Spleen (tissue), 11 donors: ENCODE measurements around the gene SLIT3. TPM values are rescaled to one million over a fixed set of nuclear protein-coding genes. Genes with fewer than 3 reads are reported as not detected.

Source experiments
- DNase-seq: peaks from one replicate; pipeline ENCODE4 v3.0.0-alpha.2; 2020
- H3K27ac ChIP-seq, 8 donors: fragments of 200-600 bp; sonication (generic) in 7 of 8; 1 replicate in 4 of 8; 2 replicates in 4 of 8; pipeline versions ENCODE4 v1.5.0 to v1.8.0; 2016 to 2021; ENCODE audit warnings: inconsistent platforms in 4 of 8, mild to moderate bottlenecking in 4 of 8, moderate library complexity in 1 of 8
- H3K27me3 ChIP-seq, 7 donors: fragments of 200-600 bp; sonication (generic) in 6 of 7; replicated peaks in 1 of 7; 1 replicate in 4 of 7; 2 replicates in 3 of 7; pipeline versions ENCODE4 v1.5.0 to v1.8.0; 2016 to 2021; ENCODE audit warnings: inconsistent platforms in 3 of 7, mild to moderate bottlenecking in 1 of 7
- H3K36me3 ChIP-seq, 6 donors: fragments of 200-600 bp; sonication (generic) in 5 of 6; 1 replicate in 4 of 6; 2 replicates in 2 of 6; pipeline versions ENCODE4 v1.5.0 to v1.8.0; 2016 to 2021; ENCODE audit warnings: inconsistent platforms in 2 of 6
- H3K4me1 ChIP-seq, 6 donors: fragments of 200-600 bp; sonication (generic) in 5 of 6; 1 replicate in 3 of 6; 2 replicates in 3 of 6; pipeline versions ENCODE4 v1.5.0 to v1.8.0; 2016 to 2021; ENCODE audit warnings: inconsistent platforms in 3 of 6
- H3K4me3 ChIP-seq, 8 donors: fragments of 200-600 bp; sonication (generic) in 7 of 8; 1 replicate in 4 of 8; 2 replicates in 4 of 8; pipeline versions ENCODE4 v1.5.0 to v1.8.0; 2016 to 2021; ENCODE audit warnings: inconsistent platforms in 4 of 8, mild to moderate bottlenecking in 4 of 8, moderate library complexity in 2 of 8
- H3K9me3 ChIP-seq, 8 donors: fragments of 200-600 bp; sonication (generic) in 7 of 8; 1 replicate in 4 of 8; 2 replicates in 4 of 8; pipeline versions ENCODE4 v1.5.0 to v1.8.0; 2016 to 2021; ENCODE audit warnings: inconsistent platforms in 4 of 8
- POLR2A ChIP-seq, 3 donors: fragments of 450-650 bp; IDR thresholded peaks; one replicate each; pipeline ENCODE4 v1.5.1; 2017; ENCODE audit warnings: antibody characterized with exemption in 3 of 3, mild to moderate bottlenecking in 1 of 3
- POLR2AphosphoS5 ChIP-seq, 3 donors: sonication (generic); formaldehyde crosslinking; IDR thresholded peaks; one replicate each; pipeline ENCODE4 v1.5.1; 2017; ENCODE audit warnings: antibody characterized with exemption in 3 of 3
- WGBS, 5 donors: extraction: QIAGEN DNeasy Blood & Tissue Kit in 3 of 5; methylation state at CpG; one replicate each; pipeline versions ENCODE4 v1.1.5 to v1.1.7; 2013 to 2018; 5-methylcytosine and 5-hydroxymethylcytosine counted together
- intact Hi-C: fragments of 100-400 bp; cut with DNase I; formaldehyde crosslinking; loops from one replicate; pipeline ENCODE4 v1.15.0; 2023; ENCODE audit warnings: low total_unique reads
- polyA plus RNA-seq, 3 donors: library from polyadenylated mRNA; stranded (reverse); fragments of 200-250 nt; gene quantifications; one replicate each; pipeline ENCODE4 v1.2.1, GENCODE V29; 2013
- total RNA-seq, 7 donors: library from RNA; depleted of rRNA in 3 of 7; stranded (reverse); fragments of >200 nt in 3 of 7; fragmentation: NEBNext Ultra II Directional in 4 of 7; extraction: Animal tissue kit (Norgen Biotek cat#: 25700) in 4 of 7; gene quantifications; one replicate each; pipeline versions ENCODE4 v1.1.0 to v1.2.1, GENCODE V29; 2016 to 2021
- TF ChIP-seq, protein P1 (sequence below), 11 experiments: fragments of 200-600 bp in 7 of 11; fragments of 450-650 bp in 4 of 11; sonication (generic) in 4 of 11; IDR thresholded peaks in 8 of 11; conservative IDR thresholded peaks in 3 of 11; 1 replicate in 7 of 11; 2 replicates in 4 of 11; pipeline versions ENCODE4 v1.4.0 to v1.8.0; 2016 to 2021; ENCODE audit warnings: antibody characterized with exemption in 11 of 11, inconsistent platforms in 4 of 11, mild to moderate bottlenecking in 1 of 11
- donor health status: healthy with polysubstance abuse.
- donor health status: DM: no; HTN: no; CAD: no; lungs with moderate emphysema.
- donor health status: DM: no; HTN: no; CAD: no.
- donor health status: Bipolar disorder and iron deficiency.
- donor health status: healthy.
- donor health status: DM: no; HTN: no; CAD: no.
- donor health status: DM: yes; HTN: yes; CAD: no.

Gene SLIT3
- total and polyA plus RNA-seq, 10 donors = 0.33 to 54.0 (median 13.2) TPM

- H3K27me3 ChIP-seq = no peaks in the 10 kb centered on the region
- no peak overlapping the region for H3K27ac ChIP-seq
- TF ChIP-seq POLR2AphosphoS5 (IDR thresholded peaks at IDR 0.05) (no peak), POLR2A (IDR thresholded peaks at IDR 0.05) (no peak)
- TF ChIP-seq, protein P1, sequence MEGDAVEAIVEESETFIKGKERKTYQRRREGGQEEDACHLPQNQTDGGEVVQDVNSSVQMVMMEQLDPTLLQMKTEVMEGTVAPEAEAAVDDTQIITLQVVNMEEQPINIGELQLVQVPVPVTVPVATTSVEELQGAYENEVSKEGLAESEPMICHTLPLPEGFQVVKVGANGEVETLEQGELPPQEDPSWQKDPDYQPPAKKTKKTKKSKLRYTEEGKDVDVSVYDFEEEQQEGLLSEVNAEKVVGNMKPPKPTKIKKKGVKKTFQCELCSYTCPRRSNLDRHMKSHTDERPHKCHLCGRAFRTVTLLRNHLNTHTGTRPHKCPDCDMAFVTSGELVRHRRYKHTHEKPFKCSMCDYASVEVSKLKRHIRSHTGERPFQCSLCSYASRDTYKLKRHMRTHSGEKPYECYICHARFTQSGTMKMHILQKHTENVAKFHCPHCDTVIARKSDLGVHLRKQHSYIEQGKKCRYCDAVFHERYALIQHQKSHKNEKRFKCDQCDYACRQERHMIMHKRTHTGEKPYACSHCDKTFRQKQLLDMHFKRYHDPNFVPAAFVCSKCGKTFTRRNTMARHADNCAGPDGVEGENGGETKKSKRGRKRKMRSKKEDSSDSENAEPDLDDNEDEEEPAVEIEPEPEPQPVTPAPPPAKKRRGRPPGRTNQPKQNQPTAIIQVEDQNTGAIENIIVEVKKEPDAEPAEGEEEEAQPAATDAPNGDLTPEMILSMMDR (IDR thresholded peaks at IDR 0.05 in 8 of 11, conservative IDR thresholded peaks at IDR 0.05 in 3 of 11) = no peak
- no peak overlapping the region for H3K4me3 ChIP-seq
- H3K9me3 ChIP-seq = no peaks in the 10 kb centered on the region
- H3K36me3 ChIP-seq = no peaks in the 10 kb centered on the region
- intact Hi-C loops = no loop called here
- 65 to 78% (median 70%) methylated on average over 3 of the region's 3 CpGs for WGBS, 5 donors
- no peaks in the 10 kb centered on the region for H3K4me1 ChIP-seq
- no peak for DNase-seq
Measured at GRCh38 chr5:169265888-169266287, 35.1 kb downstream of the SLIT3 start.

DNA sequence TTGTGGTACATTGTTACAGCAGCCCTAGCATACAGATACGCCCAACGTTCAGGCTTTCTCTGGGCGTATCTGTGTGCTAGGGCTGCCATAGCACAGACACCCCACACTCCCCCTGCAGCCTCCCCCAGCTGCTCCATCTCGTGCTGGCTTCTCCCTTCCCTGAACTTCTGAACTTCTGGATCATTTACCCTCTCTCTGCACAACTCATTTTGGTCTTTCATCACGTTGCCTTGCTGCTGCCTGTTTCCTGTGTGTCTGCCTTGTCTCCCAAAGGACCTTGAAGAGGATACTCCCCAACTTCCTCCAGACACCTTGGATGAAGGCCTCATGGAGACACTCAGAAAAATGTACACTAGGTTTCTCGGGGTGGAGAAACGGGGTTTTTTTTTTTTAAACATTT, 37.3 kb downstream of the SLIT3 start:
- no peaks in the 10 kb centered on the region for H3K4me1 ChIP-seq
- no peak overlapping the region for H3K27ac ChIP-seq
- H3K4me3 ChIP-seq = no peak overlapping the region
- H3K9me3 ChIP-seq = no peaks in the 10 kb centered on the region
- intact Hi-C loops = no loop called here
- no peaks in the 10 kb centered on the region for H3K36me3 ChIP-seq
- DNase-seq = no peak
- WGBS, 5 donors = 58 to 75% (median 71%) methylated on average over 7 of the region's 7 CpGs
- TF ChIP-seq POLR2A (IDR thresholded peaks at IDR 0.05) = no peak
- peaks cover 0 to 5% (median 0%) of the 10 kb centered on the region in 7 donors for H3K27me3 ChIP-seq

GRCh38 chr5:169260896-169261569, 39.9 kb downstream of the SLIT3 start:
- TF ChIP-seq POLR2AphosphoS5 (IDR thresholded peaks at IDR 0.05) = no peak
- Histone ChIP-seq H3K27me3 (peaks cover 0 to 5% (median 0%) of the 10 kb centered on the region in 7 donors), H3K4me1 (no peaks in the 10 kb centered on the region), H3K4me3 (no peak overlapping the region), H3K9me3 (no peaks in the 10 kb centered on the region), H3K27ac (no peak overlapping the region), H3K36me3 (no peaks in the 10 kb centered on the region)
- DNase-seq = no peak
- intact Hi-C loops = no loop called here
- 60 to 77% (median 68%) methylated on average over 3 of the region's 3 CpGs for WGBS, 5 donors

DNA sequence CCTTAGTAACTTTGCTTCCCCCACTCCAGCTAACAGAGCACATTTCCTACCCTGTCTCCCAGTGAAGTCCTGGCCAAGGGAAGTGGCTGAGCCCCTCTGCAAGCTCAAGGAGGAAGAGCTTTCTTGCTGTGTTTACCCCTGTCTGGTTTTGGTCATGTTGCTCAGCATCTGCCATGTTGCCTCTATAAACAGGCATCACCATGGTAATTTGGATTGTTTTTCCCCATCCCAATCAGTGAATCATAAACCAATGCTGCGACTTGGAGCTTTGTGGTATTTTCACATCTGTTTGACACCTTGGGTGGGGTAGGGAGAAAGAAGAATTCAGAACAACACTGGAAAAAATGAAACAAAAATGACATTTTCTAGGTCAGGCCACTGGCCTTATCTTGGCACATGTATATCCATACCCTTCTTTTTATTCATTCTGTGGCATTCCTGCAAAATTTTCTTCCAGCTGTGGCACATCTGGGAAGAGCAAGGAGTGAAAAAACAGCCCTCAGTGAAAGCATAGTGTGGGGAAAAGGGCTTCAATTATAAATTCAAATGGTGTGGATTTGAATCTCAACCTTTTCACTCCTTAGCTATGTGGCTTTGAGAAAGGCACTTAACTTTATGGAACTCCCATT, 42.5 kb downstream of the SLIT3 start:
- Histone ChIP-seq H3K27ac (no peak overlapping the region), H3K4me3 (no peak overlapping the region), H3K4me1 (no peaks in the 10 kb centered on the region), H3K36me3 (no peaks in the 10 kb centered on the region), H3K27me3 (peaks cover 0 to 5% (median 0%) of the 10 kb centered on the region in 7 donors), H3K9me3 (no peaks in the 10 kb centered on the region)
- intact Hi-C loops = no loop called here
- WGBS, 5 donors = 68 to 91% (median 79%) methylated on average over 1 of the region's 1 CpG
- TF ChIP-seq POLR2AphosphoS5 (IDR thresholded peaks at IDR 0.05) (no peak), POLR2A (IDR thresholded peaks at IDR 0.05) (no peak)
- TF ChIP-seq, protein P1 (IDR thresholded peaks at IDR 0.05 in 8 of 11, conservative IDR thresholded peaks at IDR 0.05 in 3 of 11) = no peak
- DNase-seq = no peak

GRCh38 chr5:169256191-169256590, 44.7 kb downstream of the SLIT3 start:
- WGBS, 5 donors = 84 to 94% (median 92%) methylated on average over 5 of the region's 5 CpGs

More at GRCh38 chr5:169256191-169256590, 44.7 kb downstream of the SLIT3 start:
- Histone ChIP-seq H3K27ac (no peak overlapping the region), H3K4me1 (no peaks in the 10 kb centered on the region), H3K27me3 (peaks cover 0 to 5% (median 0%) of the 10 kb centered on the region in 7 donors), H3K9me3 (no peaks in the 10 kb centered on the region), H3K4me3 (no peak overlapping the region), H3K36me3 (no peaks in the 10 kb centered on the region)
- no peak for DNase-seq
- intact Hi-C loops = no loop called here
- TF ChIP-seq, protein P1 (IDR thresholded peaks at IDR 0.05 in 8 of 11, conservative IDR thresholded peaks at IDR 0.05 in 3 of 11) = no peak
- no peak for TF ChIP-seq POLR2A (IDR thresholded peaks at IDR 0.05)
- TF ChIP-seq POLR2AphosphoS5 (IDR thresholded peaks at IDR 0.05) = no peak
